ENCODE measurements around the gene RB1. TPM values are rescaled to one million over a fixed set of nuclear protein-coding genes. Genes with fewer than 3 reads are reported as not detected.

RB1 gene
- total RNA-seq, 2 donors from 2014 or later = 42.1 to 43.7 TPM

- WGBS = 70% methylated on average over 3 of the region's 3 CpGs
- no peak overlapping the region for H3K4me3 ChIP-seq
These were observed 45.1 kb upstream of the RB1 start for GRCh38 chr13:48258430-48258829.

GRCh38 chr13:48260970-48261369 is 42.6 kb upstream of the RB1 start:
- DNase-seq (ENCODE audit: low spot score) = no peak
- intact Hi-C loops (cut with DNase I) = no loop called here
- no peak for TF ChIP-seq CTCF (IDR thresholded peaks at IDR 0.05)
- Histone ChIP-seq H3K9me3 (no peaks in the 10 kb centered on the region), H3K27ac (no peak overlapping the region), H3K4me1 (replicated peaks) (no peaks in the 10 kb centered on the region), H3K36me3 (peaks cover 11 to 17% of the 10 kb centered on the region in 2 donors), H3K27me3 (replicated peaks; ENCODE audit: insufficient read depth) (no peaks in the 10 kb centered on the region), H3K4me3 (no peak overlapping the region)
- 88% methylated on average over 4 of the region's 4 CpGs for WGBS

More at GRCh38 chr13:48258430-48258829, 45.1 kb upstream of the RB1 start:
- peaks cover 17% of the 10 kb centered on the region in 2 donors for H3K36me3 ChIP-seq
- no peak for DNase-seq (ENCODE audit: low spot score)
- H3K9me3 ChIP-seq = no peaks in the 10 kb centered on the region
- no peaks in the 10 kb centered on the region for H3K27me3 ChIP-seq (replicated peaks; ENCODE audit: insufficient read depth)
- TF ChIP-seq POLR2AphosphoS5 (IDR thresholded peaks at IDR 0.05) = no peak
- no peak for TF ChIP-seq POLR2A (IDR thresholded peaks at IDR 0.05)
- no peak for TF ChIP-seq CTCF (IDR thresholded peaks at IDR 0.05)
- no peaks in the 10 kb centered on the region for H3K4me1 ChIP-seq (replicated peaks)
- intact Hi-C loops (cut with DNase I) = no loop called here
- no peak overlapping the region for H3K27ac ChIP-seq

DNA sequence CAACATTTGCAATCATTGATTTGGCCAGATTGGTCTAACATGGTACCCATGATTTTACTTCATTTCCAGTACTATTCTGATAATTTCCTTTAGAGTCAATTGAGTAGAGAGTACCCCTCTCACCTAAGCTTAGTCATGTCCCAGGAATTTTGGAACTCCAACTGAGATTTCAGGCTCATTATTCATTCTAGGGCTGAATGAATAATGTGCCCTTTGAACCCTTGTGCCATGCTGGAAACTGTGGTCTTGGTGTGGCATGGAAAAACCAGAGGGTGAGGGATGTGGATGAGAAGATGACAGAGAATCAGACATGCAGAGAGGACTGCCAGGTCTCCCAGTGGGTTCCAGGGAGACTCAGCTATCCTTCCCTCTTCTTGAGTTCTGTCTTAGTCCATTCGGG is 40.4 kb upstream of the RB1 start:
- H3K4me3 ChIP-seq = no peak overlapping the region
- H3K9me3 ChIP-seq = no peaks in the 10 kb centered on the region
- no peak for DNase-seq (ENCODE audit: low spot score)
- no peaks in the 10 kb centered on the region for H3K4me1 ChIP-seq (replicated peaks)
- H3K27me3 ChIP-seq (replicated peaks; ENCODE audit: insufficient read depth) = no peaks in the 10 kb centered on the region
- H3K36me3 ChIP-seq = peaks cover 10 to 17% of the 10 kb centered on the region in 2 donors
- intact Hi-C loops (cut with DNase I) = no loop called here
- 95% methylated on average over 1 of the region's 1 CpG for WGBS
- no peak for TF ChIP-seq CTCF (IDR thresholded peaks at IDR 0.05)
- TF ChIP-seq POLR2AphosphoS5 (IDR thresholded peaks at IDR 0.05) = no peak
- TF ChIP-seq POLR2A (IDR thresholded peaks at IDR 0.05) = no peak
- H3K27ac ChIP-seq = no peak overlapping the region

DNA sequence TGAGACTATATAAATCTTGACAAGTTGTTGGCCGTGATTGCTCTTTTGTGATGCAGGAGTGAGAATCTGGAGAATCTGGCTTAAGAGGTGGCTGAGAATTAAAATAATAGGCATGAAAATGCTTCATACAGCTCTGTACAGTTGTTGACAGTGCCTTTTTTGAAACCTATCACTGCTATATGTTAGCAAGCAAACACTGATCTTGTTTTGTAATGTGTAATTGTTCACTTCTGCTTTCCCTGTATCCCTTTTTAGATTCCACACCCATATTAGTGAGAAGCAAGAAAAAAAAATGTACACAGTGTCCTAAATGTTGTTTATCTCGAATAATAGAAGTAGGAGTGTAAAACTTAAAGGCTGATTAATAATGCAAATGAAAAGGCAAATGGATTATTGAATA is 39.5 kb upstream of the RB1 start:
- intact Hi-C loops (cut with DNase I) = no loop called here
- no peaks in the 10 kb centered on the region for H3K27me3 ChIP-seq (replicated peaks; ENCODE audit: insufficient read depth)
- no peaks in the 10 kb centered on the region for H3K4me1 ChIP-seq (replicated peaks)
- no peak overlapping the region for H3K4me3 ChIP-seq
- 83% methylated on average over 2 of the region's 2 CpGs for WGBS
- no peak for TF ChIP-seq POLR2AphosphoS5 (IDR thresholded peaks at IDR 0.05)
- TF ChIP-seq POLR2A (IDR thresholded peaks at IDR 0.05) = no peak
- no peak for TF ChIP-seq CTCF (IDR thresholded peaks at IDR 0.05)
- DNase-seq (ENCODE audit: low spot score) = no peak
- H3K36me3 ChIP-seq = peaks cover under 1 to 11% of the 10 kb centered on the region in 2 donors
- H3K9me3 ChIP-seq = no peaks in the 10 kb centered on the region
- no peak overlapping the region for H3K27ac ChIP-seq

GRCh38 chr13:48265217-48265815 is 38.2 kb upstream of the RB1 start:
- Histone ChIP-seq H3K4me1 (replicated peaks) (no peaks in the 10 kb centered on the region), H3K36me3 (peaks cover 0 to 8% of the 10 kb centered on the region in 2 donors), H3K27ac (no peak overlapping the region), H3K9me3 (no peaks in the 10 kb centered on the region), H3K27me3 (replicated peaks; ENCODE audit: insufficient read depth) (no peaks in the 10 kb centered on the region), H3K4me3 (no peak overlapping the region)
- intact Hi-C loops (cut with DNase I) = no loop called here
- DNase-seq (ENCODE audit: low spot score) = no peak
- TF ChIP-seq POLR2A (IDR thresholded peaks at IDR 0.05) (no peak), POLR2AphosphoS5 (IDR thresholded peaks at IDR 0.05) (no peak), CTCF (IDR thresholded peaks at IDR 0.05) (no peak)
- WGBS = 94% methylated on average over 8 of the region's 8 CpGs
